PFSK-1 (cell line): Measurements from ENCODE around the gene AFF2.

Experiments used
- FOXP2 ChIP-seq: optimal IDR thresholded peaks from 2 replicates; pipeline ENCODE3; 2011; ENCODE audit warnings: borderline replicate concordance, control low read depth, inconsistent platforms; ENCODE audit not compliant: insufficient read depth; ENCODE audit errors: extremely low read length, extremely low read depth
- POLR2AphosphoS5 ChIP-seq: IDR thresholded peaks from 2 replicates; pipeline ENCODE4 v1.6.1; 2012; ENCODE audit warnings: low read depth, mild to moderate bottlenecking, control low read depth, low read length, moderate library complexity
- REST ChIP-seq, 2 experiments: IDR thresholded peaks; 2 replicates each; pipeline versions ENCODE4 v1.6.1 to v1.8.0; 2011 to 2012; ENCODE audit warnings: low read depth in 2 of 2, low read length in 2 of 2, control low read depth in 1 of 2, inconsistent platforms in 1 of 2, mild to moderate bottlenecking in 1 of 2, moderate library complexity in 1 of 2; ENCODE audit not compliant: insufficient read depth in 1 of 2
- SIN3A ChIP-seq: IDR thresholded peaks from 2 replicates; pipeline ENCODE4 v1.6.1; 2012; ENCODE audit warnings: mild to moderate bottlenecking, low read length, moderate library complexity, borderline replicate concordance; ENCODE audit not compliant: insufficient read depth
- TAF1 ChIP-seq: IDR thresholded peaks from 2 replicates; pipeline ENCODE4 v1.6.1; 2012; ENCODE audit warnings: low read length, control low read depth, borderline replicate concordance; ENCODE audit not compliant: insufficient read depth

AFF2 gene

DNA sequence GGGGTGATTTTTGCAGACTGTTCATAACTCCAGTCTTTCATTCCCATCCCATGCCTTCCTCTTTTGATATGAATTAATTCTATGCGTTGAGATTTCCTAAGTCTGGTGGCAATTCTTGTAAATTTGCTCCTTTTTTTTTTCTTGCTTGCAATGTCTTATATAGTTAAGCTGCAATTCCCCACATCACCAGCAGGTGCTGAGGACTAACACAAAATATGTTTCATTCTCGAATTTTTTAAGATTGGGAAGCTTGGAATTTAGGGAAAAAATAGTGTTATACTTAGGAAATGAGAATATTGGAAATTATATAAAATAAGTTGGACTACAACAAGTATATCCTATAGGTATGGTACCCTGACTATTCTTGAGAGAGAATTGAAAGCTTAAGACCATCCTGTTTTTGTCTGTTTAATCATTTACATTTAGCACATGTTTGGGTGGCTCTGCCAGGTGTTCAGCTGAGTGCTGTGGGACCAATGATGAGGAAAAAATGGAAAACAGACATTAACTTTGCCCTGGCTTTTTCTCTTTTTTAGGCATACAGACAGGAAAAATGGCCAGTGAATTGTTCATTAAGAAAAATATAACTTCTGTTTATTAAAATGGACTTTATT is 30.2 kb downstream of the AFF2 start:
- TF ChIP-seq FOXP2 (no peak), TAF1 (no peak), REST (IDR thresholded peaks at IDR 0.05; ENCODE audit: insufficient read depth in 1 of 2, low read depth in 2 of 2, low read length in 2 of 2) (no peak), SIN3A (no peak), POLR2AphosphoS5 (no peak)

DNA sequence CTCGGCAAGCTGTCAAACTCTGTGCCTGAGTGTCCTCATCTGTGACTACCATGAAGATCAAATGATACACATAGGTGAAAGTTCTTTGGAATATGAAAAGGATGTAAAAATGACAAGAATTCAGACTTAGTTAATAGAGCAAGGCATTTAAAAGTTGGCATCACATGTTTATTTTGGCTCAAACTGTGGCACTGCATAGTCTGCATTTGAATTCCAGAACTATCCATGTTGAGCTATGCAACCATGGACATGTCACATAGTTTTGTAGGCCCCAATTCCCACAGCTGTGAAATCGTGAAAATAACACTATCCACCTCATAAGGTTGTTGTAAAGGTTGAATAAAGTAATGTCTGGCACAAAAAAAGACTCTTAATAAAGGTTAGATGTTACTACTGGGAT is 33.9 kb downstream of the AFF2 start:
- no peak for TF ChIP-seq TAF1
- TF ChIP-seq SIN3A: no peak
- no peak for TF ChIP-seq FOXP2
- TF ChIP-seq POLR2AphosphoS5: no peak
- no peak for TF ChIP-seq REST (IDR thresholded peaks at IDR 0.05; ENCODE audit: insufficient read depth in 1 of 2, low read depth in 2 of 2, low read length in 2 of 2)

DNA sequence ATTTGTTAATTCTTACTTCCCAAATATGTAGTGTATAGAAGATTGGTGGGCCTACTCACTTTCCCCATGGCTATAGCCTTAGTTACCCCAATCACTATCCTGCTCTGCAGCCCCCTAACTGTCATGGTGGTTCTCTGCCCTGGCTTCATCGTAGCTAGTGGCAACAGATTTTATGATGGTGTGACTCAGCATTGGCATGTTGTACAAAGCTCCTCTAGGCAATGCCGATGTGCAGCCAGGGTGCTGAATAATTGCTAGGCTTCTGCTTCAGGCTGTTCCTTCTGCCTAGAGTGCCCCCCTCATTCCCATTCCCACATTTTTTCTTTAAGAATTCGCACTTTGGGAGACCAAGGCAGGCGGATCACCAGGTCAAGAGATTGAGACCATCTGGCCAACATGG is 35.2 kb downstream of the AFF2 start:
- TF ChIP-seq FOXP2: no peak
- no peak for TF ChIP-seq REST (IDR thresholded peaks at IDR 0.05; ENCODE audit: insufficient read depth in 1 of 2, low read depth in 2 of 2, low read length in 2 of 2)
- TF ChIP-seq SIN3A: no peak
- TF ChIP-seq POLR2AphosphoS5: no peak

- TF ChIP-seq SIN3A: no peak
Measured at GRCh38 chrX:148536961-148537360, 36.5 kb downstream of the AFF2 start.

GRCh38 chrX:148537556-148538182 is 37.3 kb downstream of the AFF2 start:
- TF ChIP-seq TAF1 (no peak), SIN3A (no peak), POLR2AphosphoS5 (no peak), REST (IDR thresholded peaks at IDR 0.05; ENCODE audit: insufficient read depth in 1 of 2, low read depth in 2 of 2, low read length in 2 of 2) (no peak), FOXP2 (no peak)
